ENCODE results near the gene SST. TPM values are rescaled to one million over a fixed set of nuclear protein-coding genes. Genes with fewer than 3 reads are reported as not detected.

The SST gene
- total and polyA plus RNA-seq, 10 of the 15 experiments (the other 5 are each of a cell fraction or from before 2014, with no cell fraction given) = 0.35 to 0.38 TPM; not detected in 8

DNA sequence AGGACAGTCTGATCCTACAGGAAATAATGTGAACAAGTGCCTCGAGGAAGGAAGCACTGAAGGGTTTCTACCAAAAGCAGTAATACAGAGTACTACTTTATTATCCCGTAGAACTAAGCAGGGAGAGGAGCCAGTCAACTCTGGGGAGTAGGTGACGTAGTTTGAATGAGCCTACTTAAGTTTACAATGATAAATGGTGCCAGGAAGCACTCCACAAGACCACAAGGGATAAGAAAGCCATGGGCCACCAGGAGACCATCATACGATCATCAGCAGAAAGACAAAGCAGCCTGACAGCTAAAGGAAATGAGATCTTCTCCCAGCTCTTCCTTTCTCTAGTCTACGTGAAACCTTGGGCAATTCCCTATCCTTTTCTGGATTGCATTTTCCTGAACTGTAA is 27.3 kb downstream of the SST start (continued):
- TF ChIP-seq ASH2L (IDR thresholded peaks at IDR 0.05; ENCODE audit: borderline replicate concordance, low read depth) (no peak), ZNF274 (IDR thresholded peaks at IDR 0.05; ENCODE audit: insufficient read depth, insufficient read length) (no peak), TBL1XR1 (IDR thresholded peaks at IDR 0.05; ENCODE audit: low read depth, low read length) (no peak)

- Histone ChIP-seq H3K27ac (ENCODE audit: control insufficient read depth, insufficient read depth) (no peak overlapping the region), H3K36me3 (ENCODE audit: control insufficient read depth in 2 of 2, insufficient read depth in 2 of 2, low read length in 1 of 2) (no peaks in the 10 kb centered on the region), H4K20me1 (ENCODE audit: control insufficient read depth, insufficient read depth) (no peaks in the 10 kb centered on the region), H3K4me1 (ENCODE audit: control insufficient read depth, insufficient read depth, low read length) (no peaks in the 10 kb centered on the region), H3K4me2 (ENCODE audit: control insufficient read depth, insufficient read depth) (no peak overlapping the region), H3K79me2 (ENCODE audit: control insufficient read depth, insufficient read depth, low read length) (no peaks in the 10 kb centered on the region), H3K9ac (ENCODE audit: control insufficient read depth, insufficient read depth, low read length) (no peak overlapping the region), H3K4me3 (no peak overlapping the region), H2AFZ (ENCODE audit: control insufficient read depth, low read depth, low read length) (no peak overlapping the region), H3K9me3 (replicated peaks; ENCODE audit: control insufficient read depth, insufficient read depth, low read length) (no peaks in the 10 kb centered on the region), H3K27me3 (replicated peaks in 1 of 2; ENCODE audit: control insufficient read depth in 2 of 2, insufficient read depth in 2 of 2, low read length in 1 of 2) (no peaks in the 10 kb centered on the region; a peak in 2 of 4 replicates)
- in situ Hi-C loops (cut with MboI) (no loop called here), intact Hi-C loops (cut with micrococcal nuclease; ENCODE audit: unreplicated experiment) (no loop called here)
- TF ChIP-seq WRNIP1 (IDR thresholded peaks at IDR 0.05; ENCODE audit: borderline replicate concordance, low read depth, low read length) (no peak), SMARCA5 (IDR thresholded peaks at IDR 0.05) (no peak), JUND (IDR thresholded peaks at IDR 0.05; ENCODE audit: low read depth, low read length) (no peak), NFXL1 (IDR thresholded peaks at IDR 0.05; ENCODE audit: borderline replicate concordance) (no peak), POLR2AphosphoS5 (IDR thresholded peaks at IDR 0.05; ENCODE audit: low read length) (no peak), CUX1 (IDR thresholded peaks at IDR 0.05; ENCODE audit: insufficient replicate concordance, low read depth, low read length) (no peak), FOXK2 (IDR thresholded peaks at IDR 0.05) (no peak)
- ChIA-PET POLR2A (no interaction called here), CTCF (interaction anchor here (0.9 to 2.4 kb wide), 2 partner anchors 25 to 43 kb away, joined by 3 to 10 read pairs; no protein-coding TSS in a partner anchor), SMC1A (ENCODE audit: uncharacterized antibody, unreplicated experiment) (interaction anchor here (0.7 to 1.1 kb wide), 2 partner anchors 9 to 26 kb away, joined by 3 read pairs; no protein-coding TSS in a partner anchor), RAD21 (ENCODE audit: unreplicated experiment) (no interaction called here)
- FAIRE-seq (no peak), DNase-seq (ENCODE audit: low read depth, low spot score) (no peak), ATAC-seq (no peak)
- WGBS (ENCODE audit: insufficient coverage, insufficient replicate concordance, low lambda C conversion rate, missing lambda C conversion rate) = 3% methylated on average over 2 of the region's 2 CpGs
- BruUV-seq (replicated peaks) = no TSS peak
These were observed 28.7 kb downstream of the SST start for GRCh38 chr3:187641320-187642016.

Data from GM12878 (cell line).